Stomach (tissue), 4 donors: ENCODE data around the gene PPP1R12B.

Experiments
- CTCF ChIP-seq, 7 experiments: fragments of 450-650 bp in 4 of 7; fragments of 200-600 bp in 3 of 7; sonication (generic) in 3 of 7; IDR thresholded peaks; one replicate each; pipeline ENCODE4 v1.5.1; 2016 to 2019; ENCODE audit warnings: antibody characterized with exemption in 7 of 7, control low read depth in 2 of 7, mild to moderate bottlenecking in 1 of 7
- EP300 ChIP-seq: sonication (generic); formaldehyde crosslinking; IDR thresholded peaks from one replicate; pipeline ENCODE4 v1.6.1; 2017; ENCODE audit warnings: antibody characterized with exemption
- POLR2A ChIP-seq, 4 donors: fragments of 450-650 bp; IDR thresholded peaks; one replicate each; pipeline ENCODE4 v1.6.1; 2016; ENCODE audit warnings: antibody characterized with exemption in 4 of 4, control low read depth in 2 of 4, mild to moderate bottlenecking in 1 of 4, moderate library complexity in 1 of 4
- POLR2AphosphoS5 ChIP-seq, 3 donors: sonication (generic); formaldehyde crosslinking; IDR thresholded peaks; one replicate each; pipeline ENCODE4 v1.6.1; 2016; ENCODE audit warnings: antibody characterized with exemption in 3 of 3

- no peak for TF ChIP-seq CTCF (IDR thresholded peaks at IDR 0.05)
- no peak for TF ChIP-seq POLR2A (IDR thresholded peaks at IDR 0.05)
- TF ChIP-seq POLR2AphosphoS5 (IDR thresholded peaks at IDR 0.05) = no peak
- TF ChIP-seq EP300 = no peak
Observed at GRCh38 chr1:202590975-202591411, 242.5 kb downstream of the PPP1R12B start.
